H1 (cell line): ENCODE measurements around the gene TIMM10. TPM values are rescaled to one million over a fixed set of nuclear protein-coding genes. Genes with fewer than 3 reads are reported as not detected.

Experiments used
- CTCF ChIA-PET: fragments of 300-600 bp; sonication (Branson Sonifier 250); formaldehyde crosslinking; loops from one replicate; lab custom pipeline; 2021; ENCODE audit not compliant: partially characterized antibody; lab: Charles Lee
- POLR2A ChIA-PET: fragments of 300-600 bp; sonication (Branson Sonifier 250); formaldehyde crosslinking; loops from one replicate; lab custom pipeline; 2021; ENCODE audit warnings: inconsistent platforms; ENCODE audit not compliant: partially characterized antibody; lab: Charles Lee
- DNase-seq, 2 experiments: peaks; one replicate each; pipeline versions ENCODE4 v3.0.0 to v3.0.0-alpha.2; 2010 to 2022; ENCODE audit warnings: low spot score in 2 of 2, low read depth in 1 of 2, mixed read lengths in 1 of 2
- FAIRE-seq: peaks from 2 replicates; lab custom pipeline; 2011; peaks lifted over from hg19 to GRCh38; lab: Jason Lieb, UNC
- H2AFZ ChIP-seq: 2 replicates; pipeline ENCODE4 v1.8.1; 2012; ENCODE audit warnings: low read length, inconsistent platforms
- H2AK5ac ChIP-seq: 2 replicates; pipeline ENCODE4 v1.6.1; 2013; ENCODE audit warnings: low read depth, low read length
- H2BK120ac ChIP-seq: replicated peaks from 2 replicates; pipeline ENCODE3; 2013; ENCODE audit warnings: low read depth, low read length, inconsistent platforms
- H2BK12ac ChIP-seq: 2 replicates; pipeline ENCODE4 v1.6.1; 2013; ENCODE audit warnings: low read depth, low read length
- H2BK15ac ChIP-seq: 2 replicates; pipeline ENCODE4 v1.6.1; 2013; ENCODE audit warnings: low read length
- H2BK20ac ChIP-seq: 2 replicates; pipeline ENCODE4 v1.6.1; 2013; ENCODE audit warnings: low read length
- H2BK5ac ChIP-seq: 2 replicates; pipeline ENCODE4 v1.6.1; 2013; ENCODE audit warnings: low read depth, low read length
- H3K14ac ChIP-seq: 2 replicates; pipeline ENCODE4 v1.6.1; 2013; ENCODE audit warnings: inconsistent platforms; ENCODE audit not compliant: insufficient read length
- H3K18ac ChIP-seq: 2 replicates; pipeline ENCODE4 v1.6.1; 2013; ENCODE audit warnings: low read length; ENCODE audit errors: extremely low read depth
- H3K23ac ChIP-seq: 2 replicates; pipeline ENCODE4 v1.6.1; 2013; ENCODE audit warnings: inconsistent platforms; ENCODE audit not compliant: insufficient read length
- H3K23me2 ChIP-seq: 2 replicates; pipeline ENCODE4 v1.6.1; 2013; ENCODE audit warnings: low read depth, low read length
- H3K27ac ChIP-seq: 2 replicates; pipeline ENCODE4 v1.6.1; 2011; ENCODE audit warnings: low read depth, low read length, inconsistent platforms
- H3K27me3 ChIP-seq, 4 experiments: replicated peaks in 1 of 4; 1 replicate in 1 of 4; 2 replicates in 3 of 4; pipeline versions ENCODE4 v1.6.1 to v1.8.1; 2011 to 2013; ENCODE audit warnings: low read length in 3 of 4, mild to moderate bottlenecking in 3 of 4, inconsistent platforms in 2 of 4, mixed read lengths in 2 of 4, moderate library complexity in 1 of 4; ENCODE audit not compliant: control insufficient read depth in 3 of 4, insufficient read depth in 3 of 4; ENCODE audit errors: extremely low read depth in 1 of 4
- H3K36me3 ChIP-seq, 4 experiments: 2 replicates each; pipeline versions ENCODE4 v1.6.1 to v1.8.1; 2011 to 2013; ENCODE audit warnings: mild to moderate bottlenecking in 4 of 4, low read length in 3 of 4, moderate library complexity in 2 of 4, control low read depth in 1 of 4, inconsistent platforms in 1 of 4; ENCODE audit not compliant: insufficient read depth in 4 of 4, control insufficient read depth in 2 of 4
- H3K4ac ChIP-seq: replicated peaks from 2 replicates; pipeline ENCODE3; 2013; ENCODE audit warnings: low read length, low read depth, mixed read lengths, inconsistent platforms; ENCODE audit not compliant: insufficient read length
- H3K4me1 ChIP-seq, 4 experiments: replicated peaks in 1 of 4; 1 replicate in 1 of 4; 2 replicates in 3 of 4; pipeline versions ENCODE4 v1.6.1 to v1.8.1; 2011 to 2013; ENCODE audit warnings: low read length in 3 of 4, inconsistent platforms in 2 of 4, mixed read lengths in 1 of 4; ENCODE audit not compliant: insufficient read depth in 4 of 4, control insufficient read depth in 3 of 4
- H3K4me2 ChIP-seq, 2 experiments: 2 replicates each; pipeline versions ENCODE4 v1.6.1 to v1.8.1; 2011 to 2013; ENCODE audit warnings: low read depth in 2 of 2, low read length in 2 of 2, control low read depth in 1 of 2, inconsistent platforms in 1 of 2, mild to moderate bottlenecking in 1 of 2; ENCODE audit not compliant: insufficient read depth in 1 of 2
- H3K4me3 ChIP-seq, 4 experiments: fragments of 200-600, 300-600 bp in 1 of 4; sonication (generic), shearing (Covaris generic), sonication (Bioruptor Twin) in 1 of 4; 2 replicates each; pipeline versions ENCODE4 v1.5.1 to v1.8.1; 2011 to 2016; ENCODE audit warnings: low read length in 4 of 4, low read depth in 3 of 4, control low read depth in 2 of 4, inconsistent platforms in 2 of 4, mild to moderate bottlenecking in 2 of 4, mixed read lengths in 1 of 4, moderate library complexity in 1 of 4; ENCODE audit not compliant: insufficient read depth in 2 of 4; ENCODE audit errors: extremely low read depth in 1 of 4
- H3K56ac ChIP-seq: replicated peaks from 2 replicates; pipeline ENCODE3; 2013; ENCODE audit warnings: low read depth, mild to moderate bottlenecking, mixed read lengths, low read length, inconsistent platforms; ENCODE audit not compliant: insufficient read length
- H3K79me1 ChIP-seq: 2 replicates; pipeline ENCODE4 v1.6.1; 2013; ENCODE audit warnings: low read depth, low read length, control low read depth
- H3K79me2 ChIP-seq, 2 experiments: 2 replicates each; pipeline versions ENCODE4 v1.6.1 to v1.8.1; 2012 to 2013; ENCODE audit warnings: low read length in 2 of 2, mild to moderate bottlenecking in 2 of 2, inconsistent platforms in 1 of 2; ENCODE audit not compliant: insufficient read depth in 2 of 2, control insufficient read depth in 1 of 2
- H3K9ac ChIP-seq, 4 experiments: replicated peaks in 1 of 4; 1 replicate in 1 of 4; 2 replicates in 3 of 4; pipeline versions ENCODE4 v1.6.1 to v1.8.1; 2011 to 2013; ENCODE audit warnings: low read depth in 3 of 4, low read length in 3 of 4, control low read depth in 2 of 4, mild to moderate bottlenecking in 2 of 4, moderate library complexity in 2 of 4, inconsistent platforms in 1 of 4; ENCODE audit errors: extremely low read depth in 1 of 4
- H3K9me3 ChIP-seq, 2 experiments: 2 replicates each; pipeline versions ENCODE4 v1.6.1 to v1.8.1; 2012 to 2013; ENCODE audit warnings: mild to moderate bottlenecking in 2 of 2, moderate library complexity in 2 of 2, control low read depth in 1 of 2, inconsistent platforms in 1 of 2, low read depth in 1 of 2, low read length in 1 of 2, mixed read lengths in 1 of 2; ENCODE audit not compliant: insufficient read depth in 2 of 2
- H4K20me1 ChIP-seq, 2 experiments: replicated peaks in 1 of 2; 2 replicates each; pipeline versions ENCODE3 to v1.8.1; 2011 to 2013; ENCODE audit warnings: inconsistent platforms in 2 of 2, low read length in 2 of 2, mild to moderate bottlenecking in 1 of 2; ENCODE audit not compliant: insufficient read depth in 2 of 2, control insufficient read depth in 1 of 2
- H4K5ac ChIP-seq: 2 replicates; pipeline ENCODE4 v1.6.1; 2013; ENCODE audit warnings: low read length, low read depth, mixed read lengths, inconsistent platforms; ENCODE audit not compliant: insufficient read length
- H4K8ac ChIP-seq: 2 replicates; pipeline ENCODE4 v1.8.0; 2013; ENCODE audit warnings: mild to moderate bottlenecking, moderate library complexity, low read length, inconsistent platforms; ENCODE audit not compliant: insufficient read depth; ENCODE audit errors: extremely low read depth
- H4K91ac ChIP-seq: replicated peaks from 2 replicates; pipeline ENCODE3; 2013; ENCODE audit warnings: low read length, mixed read lengths, inconsistent platforms; ENCODE audit not compliant: insufficient read length
- ASH2L ChIP-seq: fragments of 200-600, 300-600 bp; sonication (generic); IDR thresholded peaks from one replicate; pipeline ENCODE4 v1.7.1; 2017; ENCODE audit warnings: low read length
- JUND ChIP-seq: IDR thresholded peaks from 2 replicates; pipeline ENCODE4 v1.6.1; 2011; ENCODE audit warnings: mild to moderate bottlenecking, improper control_type of control experiment, low read length
- SP1 ChIP-seq: IDR thresholded peaks from 2 replicates; pipeline ENCODE4 v1.6.1; 2011; ENCODE audit warnings: low read depth, low read length
- TAF7 ChIP-seq: optimal IDR thresholded peaks from 2 replicates; pipeline ENCODE3; 2011; ENCODE audit warnings: low read depth, mild to moderate bottlenecking, inconsistent platforms, low read length, moderate library complexity, borderline replicate concordance
- YY1 ChIP-seq: IDR thresholded peaks from 2 replicates; pipeline ENCODE4 v1.6.1; 2011; ENCODE audit warnings: low read depth, mild to moderate bottlenecking, low read length
- polyA plus RNA-seq, 7 experiments: library from polyadenylated mRNA; depleted of rRNA in 3 of 7; stranded (reverse) in 5 of 7; unstranded in 2 of 7; fragments of >200 nt in 5 of 7; fragments of 200-250 nt in 2 of 7; gene quantifications; 1 replicate in 5 of 7; 2 replicates in 1 of 7; 4 replicates in 1 of 7; pipeline versions ENCODE4 v1.2.1 to v1.2.3, GENCODE V29; 2011 to 2013; ENCODE audit warnings: missing spikeins in 2 of 7, mixed read lengths in 2 of 7
- total RNA-seq: library from RNA; stranded (reverse); fragmentation: NEBNext Ultra II Directional; extraction: Animal tissue kit (Norgen Biotek cat#: 25700); gene quantifications from 2 replicates; pipeline ENCODE4 v1.2.1, GENCODE V29; 2021
- TF ChIP-seq, protein P1 (sequence below): IDR thresholded peaks from 2 replicates; pipeline ENCODE4 v1.6.1; 2011; ENCODE audit warnings: low read depth, mild to moderate bottlenecking, low read length; ENCODE audit not compliant: insufficient read depth

TIMM10 gene
- total and polyA plus RNA-seq, 2 of the 8 experiments (the other 6 are each of a cell fraction or from before 2014, with no cell fraction given), result 117 to 227 TPM

DNA sequence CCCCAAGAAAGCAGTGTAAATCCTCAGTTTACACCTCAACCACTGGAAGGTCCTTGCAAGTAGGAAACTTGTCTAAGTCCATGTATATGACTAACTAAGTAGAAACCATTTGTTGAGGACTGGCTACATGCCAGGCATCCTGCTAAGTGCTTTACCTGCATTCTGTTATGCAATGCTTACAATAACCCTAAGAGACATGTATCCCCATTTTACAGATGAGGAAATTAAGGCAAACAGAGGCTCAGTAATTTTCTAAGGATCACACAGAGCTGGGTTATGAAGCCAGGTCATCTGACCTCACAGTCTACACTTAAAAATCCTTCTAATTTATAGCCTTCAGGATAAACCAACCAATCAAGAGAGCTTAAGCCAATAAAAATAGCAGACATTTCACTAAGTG lies 1.5 kb downstream of the TIMM10 start:
- peaks cover 0 to 4% of the 10 kb centered on the region in 2 experiments for H4K20me1 ChIP-seq
- POLR2A ChIA-PET, result interaction anchor here (0.7 to 10.5 kb wide), 13 partner anchors 9 to 204 kb away, joined by 3 to 110 read pairs (median 6); partner anchors contain the start of genes RTN4RL2, SLC43A1 and TNKS1BP1

More for the DNA sequence above, 1.5 kb downstream of the TIMM10 start:
- no peak overlapping the region for H4K8ac ChIP-seq
- FAIRE-seq (no peak), DNase-seq (no peak)
- H2BK15ac ChIP-seq, result no peak overlapping the region
- no peak overlapping the region; a peak in 1 of 4 replicates for H3K4me2 ChIP-seq
- no peak overlapping the region for H3K4me3 ChIP-seq
- CTCF ChIA-PET, result interaction anchor here (0.6 to 25.4 kb wide), 15 partner anchors 12 to 192 kb away, joined by 3 to 1146 read pairs (median 5); partner anchors contain the start of genes RTN4RL2 and SLC43A1
- H2BK20ac ChIP-seq, result no peak overlapping the region
- no peak for TF ChIP-seq ASH2L
- no peak for TF ChIP-seq SP1
- TF ChIP-seq JUND, result no peak
- TF ChIP-seq, protein P1, sequence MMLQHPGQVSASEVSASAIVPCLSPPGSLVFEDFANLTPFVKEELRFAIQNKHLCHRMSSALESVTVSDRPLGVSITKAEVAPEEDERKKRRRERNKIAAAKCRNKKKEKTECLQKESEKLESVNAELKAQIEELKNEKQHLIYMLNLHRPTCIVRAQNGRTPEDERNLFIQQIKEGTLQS, result no peak
- TF ChIP-seq YY1, result no peak
- TF ChIP-seq TAF7, result no peak
- H3K27me3 ChIP-seq, result no peaks in the 10 kb centered on the region
- H3K18ac ChIP-seq, result no peak overlapping the region
- H3K4me1 ChIP-seq, result peaks cover 0 to 7% (median 3%) of the 10 kb centered on the region in 4 experiments; a peak in 4 of 7 replicates
- no peaks in the 10 kb centered on the region for H3K9me3 ChIP-seq
- peaks cover 2 to 11% (median 6%) of the 10 kb centered on the region in 4 experiments; a peak in 5 of 8 replicates for H3K36me3 ChIP-seq
- H3K14ac ChIP-seq, result no peak overlapping the region
- H2AFZ ChIP-seq, result no peak overlapping the region
- H3K23me2 ChIP-seq, result peaks cover 11% of the 10 kb centered on the region
- H3K79me1 ChIP-seq, result peaks cover 7% of the 10 kb centered on the region; the same call in 1 of the 2 replicates
- peaks cover 0 to 21% of the 10 kb centered on the region in 2 experiments; a peak in 2 of 4 replicates for H3K79me2 ChIP-seq
- no peak overlapping the region for H3K56ac ChIP-seq
- H2BK120ac ChIP-seq, result no peak overlapping the region
- H2AK5ac ChIP-seq, result no peak overlapping the region
- H4K91ac ChIP-seq, result no peak overlapping the region
- H3K23ac ChIP-seq, result no peak overlapping the region
- H3K4ac ChIP-seq, result no peak overlapping the region
- no peak overlapping the region for H4K5ac ChIP-seq
- H3K9ac ChIP-seq, result no peak overlapping the region
- H2BK5ac ChIP-seq, result no peak overlapping the region
- H3K27ac ChIP-seq, result no peak overlapping the region
- no peak overlapping the region for H2BK12ac ChIP-seq
